ENCODE measurements around the gene GDPD4. TPM values are rescaled to one million over a fixed set of nuclear protein-coding genes. Genes with fewer than 3 reads are reported as not detected.

GDPD4 gene
- total RNA-seq, 1 experiment from 2014 or later: not detected

- POLR2A ChIA-PET (ENCODE audit: unreplicated experiment): no interaction called here
- intact Hi-C loops (cut with micrococcal nuclease): no loop called here
- H3F3A ChIP-seq (ENCODE audit: low read length, unreplicated experiment): no peaks in the 10 kb centered on the region
- no peak for ATAC-seq
- H3K9me2 ChIP-seq (replicated peaks; ENCODE audit: low read length): no peaks in the 10 kb centered on the region
- no peaks in the 10 kb centered on the region for H3K4me1 ChIP-seq (ENCODE audit: insufficient read depth, low read length)
- no peak overlapping the region for H3K4me3 ChIP-seq (ENCODE audit: low read length)
- CTCF ChIA-PET: no interaction called here
- H3K79me2 ChIP-seq (ENCODE audit: low read length): no peaks in the 10 kb centered on the region
- TF ChIP-seq EZH2 (IDR thresholded peaks at IDR 0.05; ENCODE audit: low read length, unreplicated experiment): no peak
- TF ChIP-seq EZH2phosphoT487 (IDR thresholded peaks at IDR 0.05; ENCODE audit: borderline replicate concordance, low read length): no peak
- TF ChIP-seq CTCF (conservative IDR thresholded peaks at IDR 0.05; ENCODE audit: low read depth, low read length): no peak
- no peak overlapping the region for H3K9ac ChIP-seq (ENCODE audit: low read length)
- H3K36me3 ChIP-seq (ENCODE audit: low read depth, low read length): no peaks in the 10 kb centered on the region
- peaks cover 27% of the 10 kb centered on the region for H3K27me3 ChIP-seq (ENCODE audit: low read length)
- H3K9me3 ChIP-seq (ENCODE audit: low read length): no peaks in the 10 kb centered on the region
- H2AFZ ChIP-seq (ENCODE audit: low read length): no peak overlapping the region
- H3K4me2 ChIP-seq (ENCODE audit: low read length): no peak overlapping the region
- no peak overlapping the region for H3K27ac ChIP-seq (ENCODE audit: low read length)
- BruUV-seq (replicated peaks): no TSS peak
- H4K20me1 ChIP-seq (ENCODE audit: low read length): no peaks in the 10 kb centered on the region
- DNase-seq: no peak
These were observed 121.8 kb downstream of the GDPD4 start for GRCh38 chr11:77179681-77180080.

- no peaks in the 10 kb centered on the region for H3K9me3 ChIP-seq (ENCODE audit: low read length)
- CTCF ChIA-PET: no interaction called here
- peaks cover 21% of the 10 kb centered on the region for H3K27me3 ChIP-seq (ENCODE audit: low read length)
- H3K4me3 ChIP-seq (ENCODE audit: low read length): no peak overlapping the region
- no peaks in the 10 kb centered on the region for H3K36me3 ChIP-seq (ENCODE audit: low read depth, low read length)
- DNase-seq (no peak), ATAC-seq (no peak)
- no peaks in the 10 kb centered on the region for H3K9me2 ChIP-seq (replicated peaks; ENCODE audit: low read length)
- intact Hi-C loops (cut with micrococcal nuclease): no loop called here
- no TSS peak for BruUV-seq (replicated peaks)
- no peaks in the 10 kb centered on the region for H3K4me1 ChIP-seq (ENCODE audit: insufficient read depth, low read length)
- H2AFZ ChIP-seq (ENCODE audit: low read length): no peak overlapping the region
- no peak overlapping the region for H3K27ac ChIP-seq (ENCODE audit: low read length)
- H3K9ac ChIP-seq (ENCODE audit: low read length): no peak overlapping the region
- POLR2A ChIA-PET (ENCODE audit: unreplicated experiment): no interaction called here
- TF ChIP-seq CTCF (conservative IDR thresholded peaks at IDR 0.05; ENCODE audit: low read depth, low read length) (no peak), EZH2 (IDR thresholded peaks at IDR 0.05; ENCODE audit: low read length, unreplicated experiment) (no peak), EZH2phosphoT487 (IDR thresholded peaks at IDR 0.05; ENCODE audit: borderline replicate concordance, low read length) (no peak)
- no peak overlapping the region for H3K4me2 ChIP-seq (ENCODE audit: low read length)
- no peaks in the 10 kb centered on the region for H3K79me2 ChIP-seq (ENCODE audit: low read length)
- no peaks in the 10 kb centered on the region for H3F3A ChIP-seq (ENCODE audit: low read length, unreplicated experiment)
- no peaks in the 10 kb centered on the region for H4K20me1 ChIP-seq (ENCODE audit: low read length)
These were observed 122.4 kb downstream of the GDPD4 start for GRCh38 chr11:77179048-77179447.

GRCh38 chr11:77178150-77178549, 123.3 kb downstream of the GDPD4 start:
- CTCF ChIA-PET: no interaction called here
- no peak for ATAC-seq
- H3K9me3 ChIP-seq (ENCODE audit: low read length): no peaks in the 10 kb centered on the region

More at GRCh38 chr11:77178150-77178549, 123.3 kb downstream of the GDPD4 start:
- Histone ChIP-seq H3K27ac (ENCODE audit: low read length) (no peak overlapping the region), H3K4me1 (ENCODE audit: insufficient read depth, low read length) (no peaks in the 10 kb centered on the region), H3F3A (ENCODE audit: low read length, unreplicated experiment) (no peaks in the 10 kb centered on the region), H3K9ac (ENCODE audit: low read length) (no peak overlapping the region), H4K20me1 (ENCODE audit: low read length) (no peaks in the 10 kb centered on the region), H3K27me3 (ENCODE audit: low read length) (peaks cover 12% of the 10 kb centered on the region), H3K4me2 (ENCODE audit: low read length) (no peak overlapping the region), H3K9me2 (replicated peaks; ENCODE audit: low read length) (no peaks in the 10 kb centered on the region), H3K4me3 (ENCODE audit: low read length) (no peak overlapping the region), H2AFZ (ENCODE audit: low read length) (no peak overlapping the region), H3K36me3 (ENCODE audit: low read depth, low read length) (no peaks in the 10 kb centered on the region), H3K79me2 (ENCODE audit: low read length) (no peaks in the 10 kb centered on the region)
- intact Hi-C loops (cut with micrococcal nuclease): no loop called here
- BruUV-seq (replicated peaks): no TSS peak
- DNase-seq: no peak
- no peak for TF ChIP-seq CTCF (conservative IDR thresholded peaks at IDR 0.05; ENCODE audit: low read depth, low read length)
- no peak for TF ChIP-seq EZH2 (IDR thresholded peaks at IDR 0.05; ENCODE audit: low read length, unreplicated experiment)
- no peak for TF ChIP-seq EZH2phosphoT487 (IDR thresholded peaks at IDR 0.05; ENCODE audit: borderline replicate concordance, low read length)
- POLR2A ChIA-PET (ENCODE audit: unreplicated experiment): no interaction called here

Measured in PC-3 (cell line).